HL-60 (cell line): ENCODE data around the gene CDC42EP4.

Experiments used
- DNase-seq, 2 experiments: peaks; one replicate each; pipeline ENCODE4 v3.0.0-alpha.2; 2010 to 2020; ENCODE audit warnings: low read depth in 1 of 2, low spot score in 1 of 2
- H3K27ac ChIP-seq: fragments of 250-450 bp; sonication (Bioruptor Pico); replicated peaks from 2 replicates; pipeline ENCODE4 v1.5.1; 2020; ENCODE audit warnings: mild to moderate bottlenecking, moderate library complexity
- H3K27me3 ChIP-seq: fragments of 250-450 bp; sonication (Bioruptor Pico); 2 replicates; pipeline ENCODE4 v1.5.1; 2021; ENCODE audit warnings: mild to moderate bottlenecking, moderate library complexity; ENCODE audit not compliant: insufficient read depth, poor library complexity, severe bottlenecking
- H3K4me3 ChIP-seq: replicated peaks from 2 replicates; pipeline ENCODE4 v1.5.1; 2011; ENCODE audit warnings: mild to moderate bottlenecking, control low read depth, low read length; ENCODE audit not compliant: insufficient read depth
- GABPA ChIP-seq: IDR thresholded peaks from 2 replicates; pipeline ENCODE4 v1.6.1; 2012; ENCODE audit warnings: low read depth
- POLR2AphosphoS5 ChIP-seq: IDR thresholded peaks from 2 replicates; pipeline ENCODE4 v1.6.1; 2012; ENCODE audit warnings: low read depth
- SPI1 ChIP-seq: IDR thresholded peaks from 2 replicates; pipeline ENCODE4 v1.6.1; 2012; ENCODE audit warnings: low read depth, mild to moderate bottlenecking, borderline replicate concordance
- TF ChIP-seq, protein P1 (sequence below): IDR thresholded peaks from one replicate; pipeline ENCODE4 v1.5.1; 2011; ENCODE audit warnings: low read length, control low read depth, inconsistent platforms; ENCODE audit not compliant: insufficient read depth
- TF ChIP-seq, protein P2 (sequence below): IDR thresholded peaks from 2 replicates; pipeline ENCODE4 v1.6.1; 2012; ENCODE audit warnings: low read depth; ENCODE audit not compliant: insufficient replicate concordance

CDC42EP4 gene

DNA sequence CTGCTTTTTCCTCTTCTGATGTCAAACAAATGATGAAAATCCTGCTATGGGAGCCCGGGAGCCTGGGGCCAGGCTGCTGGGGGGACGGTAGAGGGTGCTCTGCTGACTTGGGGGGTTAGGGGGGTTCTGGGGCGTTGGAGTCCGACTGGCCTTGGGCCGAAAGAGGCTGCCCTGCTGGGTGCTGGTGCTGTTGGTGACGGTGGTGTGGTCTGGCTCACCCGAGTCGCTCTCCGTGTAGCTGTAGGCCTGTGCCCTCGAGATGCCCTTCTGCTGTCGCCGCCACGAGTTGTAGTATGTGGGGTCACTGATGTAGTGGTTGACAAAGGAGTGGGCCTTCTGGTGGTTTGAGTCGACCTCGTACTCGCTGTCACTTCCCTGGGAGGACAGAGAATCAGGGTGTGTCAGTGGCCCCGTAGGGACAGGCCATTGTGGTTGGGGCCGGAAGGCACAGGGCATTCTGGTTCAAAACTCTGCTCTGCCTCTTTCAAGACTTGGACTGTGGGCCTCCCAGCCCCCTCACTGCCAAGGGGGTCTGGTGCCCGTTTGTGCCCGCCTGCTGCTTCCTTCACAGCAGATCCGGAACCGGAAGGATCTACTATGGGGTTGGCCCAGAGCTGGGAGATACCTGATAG lies 26.9 kb upstream of the CDC42EP4 start:
- no peak overlapping the region for H3K27ac ChIP-seq
- no peak overlapping the region for H3K4me3 ChIP-seq
- no peak for TF ChIP-seq POLR2AphosphoS5
- no peak for TF ChIP-seq SPI1
- TF ChIP-seq, protein P1, sequence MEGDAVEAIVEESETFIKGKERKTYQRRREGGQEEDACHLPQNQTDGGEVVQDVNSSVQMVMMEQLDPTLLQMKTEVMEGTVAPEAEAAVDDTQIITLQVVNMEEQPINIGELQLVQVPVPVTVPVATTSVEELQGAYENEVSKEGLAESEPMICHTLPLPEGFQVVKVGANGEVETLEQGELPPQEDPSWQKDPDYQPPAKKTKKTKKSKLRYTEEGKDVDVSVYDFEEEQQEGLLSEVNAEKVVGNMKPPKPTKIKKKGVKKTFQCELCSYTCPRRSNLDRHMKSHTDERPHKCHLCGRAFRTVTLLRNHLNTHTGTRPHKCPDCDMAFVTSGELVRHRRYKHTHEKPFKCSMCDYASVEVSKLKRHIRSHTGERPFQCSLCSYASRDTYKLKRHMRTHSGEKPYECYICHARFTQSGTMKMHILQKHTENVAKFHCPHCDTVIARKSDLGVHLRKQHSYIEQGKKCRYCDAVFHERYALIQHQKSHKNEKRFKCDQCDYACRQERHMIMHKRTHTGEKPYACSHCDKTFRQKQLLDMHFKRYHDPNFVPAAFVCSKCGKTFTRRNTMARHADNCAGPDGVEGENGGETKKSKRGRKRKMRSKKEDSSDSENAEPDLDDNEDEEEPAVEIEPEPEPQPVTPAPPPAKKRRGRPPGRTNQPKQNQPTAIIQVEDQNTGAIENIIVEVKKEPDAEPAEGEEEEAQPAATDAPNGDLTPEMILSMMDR, result no peak
- TF ChIP-seq, protein P2, sequence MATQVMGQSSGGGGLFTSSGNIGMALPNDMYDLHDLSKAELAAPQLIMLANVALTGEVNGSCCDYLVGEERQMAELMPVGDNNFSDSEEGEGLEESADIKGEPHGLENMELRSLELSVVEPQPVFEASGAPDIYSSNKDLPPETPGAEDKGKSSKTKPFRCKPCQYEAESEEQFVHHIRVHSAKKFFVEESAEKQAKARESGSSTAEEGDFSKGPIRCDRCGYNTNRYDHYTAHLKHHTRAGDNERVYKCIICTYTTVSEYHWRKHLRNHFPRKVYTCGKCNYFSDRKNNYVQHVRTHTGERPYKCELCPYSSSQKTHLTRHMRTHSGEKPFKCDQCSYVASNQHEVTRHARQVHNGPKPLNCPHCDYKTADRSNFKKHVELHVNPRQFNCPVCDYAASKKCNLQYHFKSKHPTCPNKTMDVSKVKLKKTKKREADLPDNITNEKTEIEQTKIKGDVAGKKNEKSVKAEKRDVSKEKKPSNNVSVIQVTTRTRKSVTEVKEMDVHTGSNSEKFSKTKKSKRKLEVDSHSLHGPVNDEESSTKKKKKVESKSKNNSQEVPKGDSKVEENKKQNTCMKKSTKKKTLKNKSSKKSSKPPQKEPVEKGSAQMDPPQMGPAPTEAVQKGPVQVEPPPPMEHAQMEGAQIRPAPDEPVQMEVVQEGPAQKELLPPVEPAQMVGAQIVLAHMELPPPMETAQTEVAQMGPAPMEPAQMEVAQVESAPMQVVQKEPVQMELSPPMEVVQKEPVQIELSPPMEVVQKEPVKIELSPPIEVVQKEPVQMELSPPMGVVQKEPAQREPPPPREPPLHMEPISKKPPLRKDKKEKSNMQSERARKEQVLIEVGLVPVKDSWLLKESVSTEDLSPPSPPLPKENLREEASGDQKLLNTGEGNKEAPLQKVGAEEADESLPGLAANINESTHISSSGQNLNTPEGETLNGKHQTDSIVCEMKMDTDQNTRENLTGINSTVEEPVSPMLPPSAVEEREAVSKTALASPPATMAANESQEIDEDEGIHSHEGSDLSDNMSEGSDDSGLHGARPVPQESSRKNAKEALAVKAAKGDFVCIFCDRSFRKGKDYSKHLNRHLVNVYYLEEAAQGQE, result no peak
- TF ChIP-seq GABPA, result no peak
- DNase-seq, result no peak
- H3K27me3 ChIP-seq, result no peaks in the 10 kb centered on the region

DNA sequence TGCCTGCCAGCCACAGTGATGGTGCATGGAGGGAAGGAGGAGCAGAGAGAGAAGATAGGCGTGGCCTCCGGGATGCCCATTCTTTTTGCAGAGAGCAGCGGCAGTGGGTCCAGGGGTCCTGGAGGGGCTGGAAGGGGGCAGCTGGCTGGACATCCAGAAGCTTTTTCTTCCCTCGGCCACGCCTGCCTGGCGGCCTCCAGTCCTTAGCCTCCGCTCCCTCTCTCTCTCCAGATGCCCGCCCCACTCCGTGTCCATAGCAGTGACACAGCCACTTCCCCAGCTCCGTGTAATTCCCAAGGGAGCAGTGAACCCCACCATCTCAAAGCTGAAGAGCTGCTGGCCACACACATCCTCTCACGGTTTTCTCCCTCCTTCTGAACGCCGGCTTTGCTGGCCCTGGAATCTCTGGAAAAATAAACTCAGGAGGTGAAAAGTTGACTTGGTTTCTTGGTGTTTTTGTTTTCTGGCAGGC lies 26.3 kb upstream of the CDC42EP4 start:
- Histone ChIP-seq H3K27ac (no peak overlapping the region), H3K27me3 (no peaks in the 10 kb centered on the region), H3K4me3 (no peak overlapping the region)
- TF ChIP-seq GABPA (no peak), POLR2AphosphoS5 (no peak), SPI1 (no peak)
- TF ChIP-seq, protein P2, result no peak
- TF ChIP-seq, protein P1, result no peak
- DNase-seq, result no peak

DNA sequence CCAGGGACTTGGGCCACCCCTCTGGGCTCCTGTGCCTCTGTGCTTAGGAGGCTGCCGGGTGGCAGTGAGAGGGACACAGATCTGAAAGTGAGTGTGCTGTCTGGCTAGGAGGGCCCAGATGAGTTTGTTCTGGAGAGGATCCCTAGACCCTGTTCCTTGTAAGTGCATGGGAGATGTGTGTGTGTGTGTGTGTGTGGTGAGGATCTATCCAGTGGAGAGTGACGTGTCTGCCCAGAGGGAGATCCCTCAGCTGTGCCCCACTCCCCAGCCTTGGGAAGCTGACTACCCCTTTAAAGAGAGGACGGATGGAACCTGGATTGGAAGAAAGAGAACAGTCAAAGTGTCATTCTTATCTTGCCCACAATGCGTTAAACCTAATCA lies 25.5 kb upstream of the CDC42EP4 start:
- no peak overlapping the region for H3K27ac ChIP-seq
- no peak for DNase-seq
- no peaks in the 10 kb centered on the region for H3K27me3 ChIP-seq
- no peak overlapping the region for H3K4me3 ChIP-seq
- TF ChIP-seq GABPA, result no peak
- TF ChIP-seq, protein P2, result no peak
